Fibroblast of pulmonary artery (primary cell): ENCODE data around the gene RAB11FIP3.

Experiments
- DNase-seq: peaks from one replicate; pipeline ENCODE4 v3.0.0-alpha.2; 2010; ENCODE audit warnings: low read depth
- H3K4me3 ChIP-seq: replicated peaks from 2 replicates; pipeline ENCODE4 v1.5.1; 2011; ENCODE audit warnings: low read depth, mild to moderate bottlenecking, control low read depth, low read length, moderate library complexity
- TF ChIP-seq, protein P1 (sequence below): IDR thresholded peaks from 2 replicates; pipeline ENCODE4 v1.5.1; 2011; ENCODE audit warnings: mild to moderate bottlenecking, control low read depth, low read length, inconsistent platforms; ENCODE audit errors: missing control alignments

The RAB11FIP3 gene

DNA sequence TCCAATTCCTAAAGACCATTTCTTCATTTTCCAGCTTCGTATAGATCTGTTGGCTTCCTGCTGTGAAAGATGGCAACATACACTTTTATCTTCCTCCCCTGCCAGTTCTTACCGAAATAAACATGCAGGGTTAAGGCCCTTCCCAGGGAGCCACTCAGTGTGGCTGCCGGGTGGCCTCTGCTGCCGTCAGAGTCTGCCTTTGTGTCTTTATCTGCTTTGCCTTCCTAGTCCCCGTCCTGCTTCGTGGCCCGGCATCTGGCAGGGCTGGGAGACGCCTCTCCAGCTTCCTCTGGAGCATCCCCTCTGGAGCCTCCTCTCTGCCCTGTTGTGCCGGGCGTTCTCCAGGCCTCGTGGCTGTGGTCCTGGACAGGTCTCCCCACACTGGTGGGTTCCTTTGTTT is 71.8 kb downstream of the RAB11FIP3 start:
- TF ChIP-seq, protein P1, sequence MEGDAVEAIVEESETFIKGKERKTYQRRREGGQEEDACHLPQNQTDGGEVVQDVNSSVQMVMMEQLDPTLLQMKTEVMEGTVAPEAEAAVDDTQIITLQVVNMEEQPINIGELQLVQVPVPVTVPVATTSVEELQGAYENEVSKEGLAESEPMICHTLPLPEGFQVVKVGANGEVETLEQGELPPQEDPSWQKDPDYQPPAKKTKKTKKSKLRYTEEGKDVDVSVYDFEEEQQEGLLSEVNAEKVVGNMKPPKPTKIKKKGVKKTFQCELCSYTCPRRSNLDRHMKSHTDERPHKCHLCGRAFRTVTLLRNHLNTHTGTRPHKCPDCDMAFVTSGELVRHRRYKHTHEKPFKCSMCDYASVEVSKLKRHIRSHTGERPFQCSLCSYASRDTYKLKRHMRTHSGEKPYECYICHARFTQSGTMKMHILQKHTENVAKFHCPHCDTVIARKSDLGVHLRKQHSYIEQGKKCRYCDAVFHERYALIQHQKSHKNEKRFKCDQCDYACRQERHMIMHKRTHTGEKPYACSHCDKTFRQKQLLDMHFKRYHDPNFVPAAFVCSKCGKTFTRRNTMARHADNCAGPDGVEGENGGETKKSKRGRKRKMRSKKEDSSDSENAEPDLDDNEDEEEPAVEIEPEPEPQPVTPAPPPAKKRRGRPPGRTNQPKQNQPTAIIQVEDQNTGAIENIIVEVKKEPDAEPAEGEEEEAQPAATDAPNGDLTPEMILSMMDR, result no peak
- H3K4me3 ChIP-seq, result no peak overlapping the region
- no peak for DNase-seq

DNA sequence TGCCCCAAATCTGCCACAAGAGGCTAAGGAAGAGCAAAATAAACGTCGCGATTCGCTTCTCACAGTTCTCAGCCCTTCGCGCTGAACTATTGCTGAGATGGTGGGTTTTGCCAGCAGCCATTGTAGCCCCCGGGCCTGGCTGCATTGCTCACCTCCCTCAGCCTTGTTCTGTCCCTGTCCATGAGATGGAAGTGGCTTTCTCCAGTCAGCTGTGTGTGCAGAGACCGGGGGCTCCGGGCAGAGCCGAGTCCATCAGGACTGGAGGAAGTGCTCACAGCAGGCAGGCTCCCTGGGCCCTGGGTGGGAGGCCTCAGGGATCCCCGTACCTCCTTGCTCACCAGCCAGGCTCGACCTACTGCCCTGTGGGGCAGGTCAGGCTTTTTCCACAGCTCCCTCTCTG is 74.5 kb downstream of the RAB11FIP3 start:
- H3K4me3 ChIP-seq, result no peak overlapping the region
- TF ChIP-seq, protein P1, result no peak
- no peak for DNase-seq

DNA sequence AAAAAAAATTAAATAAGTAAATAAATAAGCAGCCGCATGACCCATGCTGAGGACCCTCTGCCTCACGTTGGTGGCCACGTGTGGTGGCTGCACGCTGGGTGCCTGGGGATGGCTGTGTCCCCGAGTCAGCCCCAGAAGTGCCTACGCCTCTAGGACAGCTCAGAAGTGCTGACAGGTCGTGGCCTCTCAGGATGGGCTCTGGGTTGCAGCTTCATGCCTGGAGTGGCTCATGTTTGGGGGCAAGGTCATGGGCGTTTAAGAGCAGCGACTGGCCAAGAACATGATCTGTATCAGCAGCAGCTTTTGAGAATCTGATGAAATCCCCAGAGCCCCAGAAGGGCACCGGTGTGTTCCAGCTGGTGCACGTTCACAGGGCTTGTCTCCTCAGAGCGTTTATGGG is 75.3 kb downstream of the RAB11FIP3 start:
- no peak for DNase-seq
- no peak overlapping the region for H3K4me3 ChIP-seq
- TF ChIP-seq, protein P1, result no peak

DNA sequence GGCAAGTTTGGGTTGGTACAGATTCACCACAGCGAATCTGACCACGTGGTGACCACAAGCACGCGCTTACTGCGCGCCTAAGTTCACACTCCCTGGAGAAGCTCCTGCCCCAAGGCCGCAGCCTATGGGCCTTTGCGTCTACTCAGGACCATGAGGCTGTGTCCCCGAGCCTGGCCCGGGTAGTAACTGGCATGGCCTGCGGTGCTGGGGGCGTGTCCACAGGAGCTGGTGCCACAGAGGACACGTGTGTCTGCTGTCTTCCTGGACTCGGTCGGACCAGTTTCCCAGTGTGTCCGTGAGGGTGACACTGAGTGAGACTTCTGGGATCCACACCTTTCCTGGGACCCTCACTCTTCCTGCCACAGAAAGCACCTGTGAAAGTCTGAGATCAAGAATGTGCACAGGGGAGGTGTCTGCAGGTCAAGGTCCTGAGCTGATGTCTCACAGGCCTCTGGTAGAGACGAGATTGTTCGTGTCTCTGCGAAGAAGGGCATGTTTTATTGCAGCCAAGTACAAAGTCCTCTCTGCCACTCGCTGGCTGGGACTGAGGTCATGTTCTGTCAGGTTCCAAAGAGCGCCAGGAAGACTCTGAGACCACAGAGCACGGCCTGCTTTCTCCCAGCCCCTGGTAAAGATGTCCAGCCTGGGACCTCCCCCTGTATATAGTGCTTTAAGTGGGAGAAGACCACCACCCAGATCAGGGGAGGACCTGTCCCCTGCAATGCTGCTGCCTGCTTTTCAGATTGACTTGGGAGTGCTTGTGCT is 76.9 kb downstream of the RAB11FIP3 start:
- H3K4me3 ChIP-seq, result no peak overlapping the region
- no peak for DNase-seq
- TF ChIP-seq, protein P1, result no peak

DNA sequence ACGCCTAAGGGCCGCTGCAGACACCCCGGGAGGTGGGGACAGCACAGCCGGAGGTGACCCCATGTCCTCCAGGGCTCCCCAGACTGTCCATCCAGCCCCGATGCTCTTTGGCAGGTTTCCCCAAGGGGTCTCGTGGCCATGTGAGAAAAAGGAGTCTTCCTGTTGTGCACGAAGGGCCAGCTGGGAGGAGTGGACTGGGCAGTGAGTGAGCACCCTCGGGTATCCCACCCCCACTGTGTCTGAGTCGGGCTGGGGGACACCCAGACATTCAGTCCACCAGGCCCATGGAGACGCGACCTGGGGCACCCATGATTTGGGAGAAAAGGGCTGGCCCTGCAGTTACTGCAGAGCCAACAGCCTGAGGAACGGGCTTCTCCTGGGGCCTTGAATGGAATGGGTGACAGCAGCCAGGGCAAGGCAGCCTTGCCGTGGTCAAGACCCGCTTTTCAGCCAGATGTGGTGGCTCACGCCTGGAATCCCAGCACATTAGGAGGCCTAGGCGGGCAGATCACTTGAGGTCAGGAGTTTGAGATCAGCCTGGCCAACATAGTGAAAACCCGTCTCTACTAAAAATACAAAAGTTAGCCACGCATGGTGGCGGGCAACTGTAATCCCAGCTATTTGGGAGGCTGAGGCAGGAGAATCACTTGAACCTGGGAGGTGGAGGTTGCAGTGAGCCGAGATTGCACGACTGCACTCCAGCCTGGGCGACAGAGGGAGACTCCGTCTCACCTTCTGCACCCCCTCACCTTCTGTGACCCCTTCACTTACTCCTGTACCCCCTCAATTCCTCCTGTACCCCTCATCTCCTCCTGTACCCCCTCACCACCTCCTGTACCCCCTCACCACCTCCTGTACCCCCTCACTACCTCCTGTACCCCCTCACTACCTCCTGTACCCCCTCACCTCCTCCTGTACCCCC is 78.0 kb downstream of the RAB11FIP3 start:
- H3K4me3 ChIP-seq, result no peak overlapping the region
- DNase-seq, result no peak
- TF ChIP-seq, protein P1, result no peak

DNA sequence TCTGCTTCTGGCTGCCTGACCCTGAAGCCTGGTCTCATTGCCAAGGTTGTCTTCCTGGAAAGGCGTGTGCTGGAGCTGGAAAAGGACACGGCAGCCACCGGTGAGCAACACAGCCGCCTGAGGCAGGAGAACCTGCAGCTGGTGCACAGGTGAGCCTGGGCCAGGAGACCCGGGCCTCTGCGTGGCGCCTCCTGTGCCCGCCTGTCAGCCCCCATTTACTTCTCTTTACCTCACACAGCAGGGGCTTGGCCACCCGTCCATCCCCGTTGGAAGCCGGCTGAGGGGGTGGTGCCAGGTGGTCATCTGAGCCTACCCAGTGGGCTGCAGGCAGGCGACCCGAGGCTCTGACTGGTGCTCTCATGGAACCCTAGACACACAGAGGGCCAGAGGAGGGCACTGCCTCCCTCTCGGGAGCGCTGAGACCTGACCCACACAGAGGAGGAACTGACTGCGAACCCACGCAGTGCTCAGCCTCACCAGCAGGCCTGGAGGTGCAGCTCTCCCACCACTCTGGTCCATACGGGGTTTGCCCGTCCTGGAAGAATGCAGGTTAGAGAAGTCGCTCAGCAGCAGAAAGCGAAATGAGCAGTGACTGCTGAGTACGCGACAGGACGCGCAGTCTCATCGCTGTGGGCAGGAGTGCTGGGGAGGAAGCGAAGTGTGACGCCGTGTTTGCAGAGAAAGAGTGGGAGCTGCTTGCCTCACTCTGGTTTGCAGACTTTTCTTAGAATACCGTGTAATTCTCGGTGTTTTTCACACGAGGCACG is 80.2 kb downstream of the RAB11FIP3 start:
- DNase-seq, result no peak
- TF ChIP-seq, protein P1, result no peak

More for the DNA sequence above, 80.2 kb downstream of the RAB11FIP3 start:
- H3K4me3 ChIP-seq, result no peak overlapping the region
